SU-DHL-6 (cell line): ENCODE data around the gene FHOD3.

Experiments
- EZH2phosphoT487 ChIP-seq: fragments of 200-600 bp; sonication (generic), shearing (Covaris generic); conservative IDR thresholded peaks from 2 replicates; pipeline ENCODE4 v1.6.1; 2018; ENCODE audit warnings: mild to moderate bottlenecking, antibody characterized with exemption, low read length, moderate library complexity, mixed read lengths
- TF ChIP-seq, protein P1 (sequence below): fragments of 200-600 bp; sonication (generic); IDR thresholded peaks from one replicate; pipeline ENCODE4 v1.5.1; 2017; ENCODE audit warnings: antibody characterized with exemption, mild to moderate bottlenecking, low read length, moderate library complexity; ENCODE audit not compliant: insufficient read depth, poor library complexity, severe bottlenecking

- TF ChIP-seq, protein P1, sequence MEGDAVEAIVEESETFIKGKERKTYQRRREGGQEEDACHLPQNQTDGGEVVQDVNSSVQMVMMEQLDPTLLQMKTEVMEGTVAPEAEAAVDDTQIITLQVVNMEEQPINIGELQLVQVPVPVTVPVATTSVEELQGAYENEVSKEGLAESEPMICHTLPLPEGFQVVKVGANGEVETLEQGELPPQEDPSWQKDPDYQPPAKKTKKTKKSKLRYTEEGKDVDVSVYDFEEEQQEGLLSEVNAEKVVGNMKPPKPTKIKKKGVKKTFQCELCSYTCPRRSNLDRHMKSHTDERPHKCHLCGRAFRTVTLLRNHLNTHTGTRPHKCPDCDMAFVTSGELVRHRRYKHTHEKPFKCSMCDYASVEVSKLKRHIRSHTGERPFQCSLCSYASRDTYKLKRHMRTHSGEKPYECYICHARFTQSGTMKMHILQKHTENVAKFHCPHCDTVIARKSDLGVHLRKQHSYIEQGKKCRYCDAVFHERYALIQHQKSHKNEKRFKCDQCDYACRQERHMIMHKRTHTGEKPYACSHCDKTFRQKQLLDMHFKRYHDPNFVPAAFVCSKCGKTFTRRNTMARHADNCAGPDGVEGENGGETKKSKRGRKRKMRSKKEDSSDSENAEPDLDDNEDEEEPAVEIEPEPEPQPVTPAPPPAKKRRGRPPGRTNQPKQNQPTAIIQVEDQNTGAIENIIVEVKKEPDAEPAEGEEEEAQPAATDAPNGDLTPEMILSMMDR: no peak
- TF ChIP-seq EZH2phosphoT487: no peak
These were observed 214.4 kb downstream of the FHOD3 start for GRCh38 chr18:36511791-36512352.
